AG09309 (cell line): Measurements from ENCODE around the gene KRTAP10-12.

ENCODE experiments used
- DNase-seq: peaks from one replicate; pipeline ENCODE4 v3.0.0-alpha.2; 2010; ENCODE audit warnings: low read depth
- H3K4me3 ChIP-seq: 2 replicates; pipeline ENCODE4 v1.5.1; 2011; ENCODE audit warnings: mild to moderate bottlenecking, low read depth, low read length, moderate library complexity; ENCODE audit not compliant: control insufficient read depth
- TF ChIP-seq, protein P1 (sequence below): IDR thresholded peaks from 2 replicates; pipeline ENCODE4 v1.5.1; 2011; ENCODE audit warnings: mild to moderate bottlenecking, low read depth, low read length, inconsistent platforms; ENCODE audit not compliant: insufficient read depth, control insufficient read depth; ENCODE audit errors: missing control alignments

Gene KRTAP10-12

GRCh38 chr21:44671911-44672310, 25.1 kb upstream of the KRTAP10-12 start:
- TF ChIP-seq, protein P1, sequence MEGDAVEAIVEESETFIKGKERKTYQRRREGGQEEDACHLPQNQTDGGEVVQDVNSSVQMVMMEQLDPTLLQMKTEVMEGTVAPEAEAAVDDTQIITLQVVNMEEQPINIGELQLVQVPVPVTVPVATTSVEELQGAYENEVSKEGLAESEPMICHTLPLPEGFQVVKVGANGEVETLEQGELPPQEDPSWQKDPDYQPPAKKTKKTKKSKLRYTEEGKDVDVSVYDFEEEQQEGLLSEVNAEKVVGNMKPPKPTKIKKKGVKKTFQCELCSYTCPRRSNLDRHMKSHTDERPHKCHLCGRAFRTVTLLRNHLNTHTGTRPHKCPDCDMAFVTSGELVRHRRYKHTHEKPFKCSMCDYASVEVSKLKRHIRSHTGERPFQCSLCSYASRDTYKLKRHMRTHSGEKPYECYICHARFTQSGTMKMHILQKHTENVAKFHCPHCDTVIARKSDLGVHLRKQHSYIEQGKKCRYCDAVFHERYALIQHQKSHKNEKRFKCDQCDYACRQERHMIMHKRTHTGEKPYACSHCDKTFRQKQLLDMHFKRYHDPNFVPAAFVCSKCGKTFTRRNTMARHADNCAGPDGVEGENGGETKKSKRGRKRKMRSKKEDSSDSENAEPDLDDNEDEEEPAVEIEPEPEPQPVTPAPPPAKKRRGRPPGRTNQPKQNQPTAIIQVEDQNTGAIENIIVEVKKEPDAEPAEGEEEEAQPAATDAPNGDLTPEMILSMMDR: no peak
- no peak overlapping the region for H3K4me3 ChIP-seq
- no peak for DNase-seq

DNA sequence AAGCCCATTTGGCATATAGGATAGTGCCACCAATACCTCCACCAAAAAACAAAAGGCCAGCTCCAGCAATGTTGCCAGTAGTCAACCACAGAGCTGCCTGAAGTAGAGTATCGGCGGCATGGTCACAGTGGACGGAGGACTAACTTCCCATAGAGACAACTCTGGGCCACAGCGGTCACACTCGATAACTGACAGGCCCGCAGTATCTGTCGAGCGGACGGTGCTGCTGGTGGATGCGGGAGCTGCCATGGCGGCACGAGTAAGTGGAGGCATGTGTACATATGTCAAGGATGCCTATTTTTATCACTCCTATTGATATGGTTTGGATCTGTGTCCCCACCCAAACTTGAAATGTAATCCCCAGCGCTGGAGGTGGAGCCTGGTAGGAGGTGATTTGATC, 19.1 kb upstream of the KRTAP10-12 start:
- no peak for DNase-seq
- no peak overlapping the region for H3K4me3 ChIP-seq
- TF ChIP-seq, protein P1: no peak

- no peak for DNase-seq
- TF ChIP-seq, protein P1: no peak
- H3K4me3 ChIP-seq: no peak overlapping the region
These were observed 15.8 kb upstream of the KRTAP10-12 start for GRCh38 chr21:44681152-44681551.

- DNase-seq: no peak
- H3K4me3 ChIP-seq: no peak within 1 kb of the TSS
- TF ChIP-seq, protein P1: no peak
These were observed 15.0 kb upstream of the KRTAP10-12 start, which contains the start of gene KRTAP12-1 for GRCh38 chr21:44681861-44682579. KRTAP12-1 (minus strand) TSS chr21:44682163; CDS start chr21:44682123, 40 bp downstream.

- TF ChIP-seq, protein P1: no peak
- no peak overlapping the region for H3K4me3 ChIP-seq
- DNase-seq: no peak
These were observed 14.3 kb upstream of the KRTAP10-12 start for GRCh38 chr21:44682580-44683151.

DNA sequence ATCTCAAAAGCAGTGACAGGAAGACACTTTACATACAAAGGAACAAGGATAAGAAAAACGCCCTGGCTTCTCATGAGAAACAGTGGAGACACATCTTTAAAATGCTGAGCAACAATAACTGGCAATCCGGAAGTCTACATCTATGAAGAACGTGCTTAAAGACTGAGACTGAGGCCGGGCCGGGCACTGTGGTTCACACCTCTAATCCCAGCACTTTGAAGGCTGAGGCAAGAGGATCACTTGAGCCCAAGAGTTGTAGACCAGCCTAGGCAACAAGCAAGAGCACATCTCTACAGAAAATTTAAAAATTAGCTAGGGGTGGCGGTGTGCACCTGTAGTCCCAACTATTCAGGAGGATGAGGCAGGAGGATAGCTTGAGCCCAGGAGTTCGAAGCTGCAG, 12.9 kb upstream of the KRTAP10-12 start:
- TF ChIP-seq, protein P1: no peak
- no peak for DNase-seq
- H3K4me3 ChIP-seq: no peak overlapping the region
